ENCODE results near the gene DPH2. TPM values are rescaled to one million over a fixed set of nuclear protein-coding genes. Genes with fewer than 3 reads are reported as not detected.

The DPH2 gene
- total RNA-seq, 1 donor from 2014 or later = 30.2 TPM

- H3K27ac Mint-ChIP-seq = no peak overlapping the region
- TF ChIP-seq CTCF (conservative IDR thresholded peaks at IDR 0.05) = no peak
- H3K9me3 Mint-ChIP-seq = no peaks in the 10 kb centered on the region
- H3K4me3 Mint-ChIP-seq = no peak overlapping the region
- H3K27me3 Mint-ChIP-seq = no peaks in the 10 kb centered on the region
- DNase-seq (ENCODE audit: extremely low spot score, unreplicated experiment) = no peak
- H3K36me3 Mint-ChIP-seq = no peaks in the 10 kb centered on the region
- peaks cover 8% of the 10 kb centered on the region for H3K4me1 Mint-ChIP-seq (ENCODE audit: unreplicated experiment)
These were observed 44.7 kb downstream of the DPH2 start for GRCh38 chr1:44014365-44015104.

GRCh38 chr1:44015206-44015605 is 45.4 kb downstream of the DPH2 start:
- Mint-ChIP-seq H3K27ac (no peak overlapping the region), H3K9me3 (no peaks in the 10 kb centered on the region), H3K4me1 (ENCODE audit: unreplicated experiment) (peaks cover 8% of the 10 kb centered on the region), H3K36me3 (no peaks in the 10 kb centered on the region), H3K4me3 (no peak overlapping the region), H3K27me3 (no peaks in the 10 kb centered on the region)
- no peak for TF ChIP-seq CTCF (conservative IDR thresholded peaks at IDR 0.05)
- no peak for DNase-seq (ENCODE audit: extremely low spot score, unreplicated experiment)

- no peaks in the 10 kb centered on the region for H3K27me3 Mint-ChIP-seq
- H3K27ac Mint-ChIP-seq = no peak overlapping the region
- no peaks in the 10 kb centered on the region for H3K9me3 Mint-ChIP-seq
- H3K4me3 Mint-ChIP-seq = no peak overlapping the region
- no peak for TF ChIP-seq CTCF (conservative IDR thresholded peaks at IDR 0.05)
- H3K36me3 Mint-ChIP-seq = no peaks in the 10 kb centered on the region
- DNase-seq (ENCODE audit: extremely low spot score, unreplicated experiment) = no peak
- peaks cover 8% of the 10 kb centered on the region for H3K4me1 Mint-ChIP-seq (ENCODE audit: unreplicated experiment)
These were observed 46.5 kb downstream of the DPH2 start for GRCh38 chr1:44016041-44016889.

- Mint-ChIP-seq H3K4me3 (no peak overlapping the region), H3K9me3 (no peaks in the 10 kb centered on the region), H3K27me3 (no peaks in the 10 kb centered on the region), H3K27ac (no peak overlapping the region), H3K4me1 (ENCODE audit: unreplicated experiment) (peaks cover 4% of the 10 kb centered on the region), H3K36me3 (peaks cover 3% of the 10 kb centered on the region)
- TF ChIP-seq CTCF (conservative IDR thresholded peaks at IDR 0.05) = no peak
- no peak for DNase-seq (ENCODE audit: extremely low spot score, unreplicated experiment)
These were observed 47.1 kb downstream of the DPH2 start for GRCh38 chr1:44016890-44017400.

- Mint-ChIP-seq H3K27ac (no peak overlapping the region), H3K4me1 (ENCODE audit: unreplicated experiment) (peaks cover 2% of the 10 kb centered on the region), H3K9me3 (no peaks in the 10 kb centered on the region), H3K4me3 (no peak overlapping the region), H3K27me3 (no peaks in the 10 kb centered on the region), H3K36me3 (peaks cover 3% of the 10 kb centered on the region)
- no peak for TF ChIP-seq CTCF (conservative IDR thresholded peaks at IDR 0.05)
- no peak for DNase-seq (ENCODE audit: extremely low spot score, unreplicated experiment)
These were observed 49.7 kb downstream of the DPH2 start for GRCh38 chr1:44019466-44019948.
